NCI-H187 (cell line): ENCODE results near the gene AGBL3.
"Not testable (repeated sequence)": the region's sequence is repeated elsewhere in the genome, so short reads cannot be mapped to it uniquely, and the experiment has no call there.

Source experiments
- DNase-seq, 2 experiments: peaks; one replicate each; lab custom pipeline; 2025; lab: John Stamatoyannopoulos, UW

The AGBL3 gene

DNA sequence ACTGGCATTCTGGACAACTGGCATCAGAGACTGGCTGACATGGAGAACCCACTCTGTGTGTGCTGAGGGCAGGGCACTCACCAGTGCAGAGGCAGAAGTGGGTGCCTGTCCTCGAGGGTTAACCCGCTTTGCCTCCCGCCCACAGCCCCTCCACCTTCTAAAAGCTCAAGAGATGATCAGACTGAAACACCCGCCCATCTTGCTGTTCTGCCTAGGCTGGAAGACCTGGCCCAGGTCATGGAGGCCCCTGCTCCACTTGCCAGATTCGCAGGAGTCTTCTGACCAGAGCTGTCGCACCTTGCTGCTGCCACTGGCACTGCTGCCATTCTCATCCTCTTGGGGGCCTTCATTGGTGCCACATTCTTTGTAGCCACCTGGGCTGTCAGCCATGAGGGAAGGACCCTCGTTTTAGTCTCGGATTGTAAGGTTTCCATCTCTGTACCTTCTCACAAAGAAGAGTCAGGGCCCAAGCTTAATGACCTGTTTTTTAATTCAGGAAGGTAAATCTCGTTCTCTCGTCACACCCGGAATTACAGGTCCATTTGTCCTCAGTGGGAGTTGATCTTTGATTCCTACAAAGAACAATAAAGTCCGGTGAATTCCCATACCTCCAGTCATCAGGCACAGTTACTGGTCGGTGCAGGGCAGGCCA, 182.3 kb downstream of the AGBL3 start:
- no peak for DNase-seq

DNA sequence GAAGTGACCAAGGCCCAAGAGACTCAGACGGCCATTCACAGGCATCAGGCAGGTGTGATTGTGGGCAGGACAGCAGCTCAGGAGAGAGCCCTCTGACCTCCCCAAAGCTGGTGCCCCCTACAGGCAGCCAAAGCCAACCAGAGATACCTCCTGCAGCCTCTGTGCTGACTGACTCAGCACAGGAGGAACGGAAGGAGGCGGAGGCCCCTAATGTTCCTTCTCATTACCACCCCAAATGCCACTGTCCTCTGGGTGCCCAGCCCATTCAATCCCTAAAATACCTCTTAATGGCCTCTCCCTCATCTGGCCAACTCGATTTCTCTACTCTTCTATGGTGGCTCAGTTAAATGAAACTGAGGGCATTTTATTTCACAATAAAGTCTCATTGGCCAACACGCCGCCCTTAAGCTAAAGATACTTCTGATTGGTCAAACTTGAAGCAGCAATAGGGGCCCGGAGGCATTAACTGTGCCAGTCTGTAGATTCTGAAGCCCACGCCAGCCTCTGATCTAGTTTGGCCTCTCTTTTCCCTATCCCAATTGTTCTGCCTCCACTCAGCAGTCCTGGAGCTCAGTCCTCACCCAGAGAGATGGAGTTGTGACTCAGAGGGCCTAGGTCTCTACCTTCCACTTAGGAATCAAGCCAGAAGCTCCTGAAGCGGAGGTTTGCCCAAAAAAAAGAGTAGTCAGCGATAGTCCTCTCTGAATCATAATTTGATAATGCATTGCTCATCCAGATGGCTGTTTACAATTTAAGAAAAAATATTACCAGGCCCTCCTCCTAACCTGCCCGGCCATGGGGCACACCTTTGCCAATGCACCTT, 183.0 kb downstream of the AGBL3 start:
- DNase-seq, result no peak

DNA sequence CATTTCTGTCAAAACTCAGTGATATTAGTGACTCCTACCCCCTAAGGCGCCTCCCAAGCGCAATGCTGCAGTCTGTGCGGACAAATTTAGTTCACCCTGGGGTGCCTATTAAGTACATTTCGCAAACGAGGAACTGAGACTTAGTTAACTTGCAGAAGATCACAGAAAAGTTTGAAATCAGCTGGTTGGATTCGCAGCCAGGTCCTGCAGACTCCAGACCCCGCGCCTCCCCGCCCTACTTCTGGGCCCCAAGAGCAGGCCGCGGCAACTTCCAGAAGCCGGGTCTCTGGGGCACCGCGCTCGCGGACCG, 183.6 kb downstream of the AGBL3 start:
- DNase-seq, result no peak

DNA sequence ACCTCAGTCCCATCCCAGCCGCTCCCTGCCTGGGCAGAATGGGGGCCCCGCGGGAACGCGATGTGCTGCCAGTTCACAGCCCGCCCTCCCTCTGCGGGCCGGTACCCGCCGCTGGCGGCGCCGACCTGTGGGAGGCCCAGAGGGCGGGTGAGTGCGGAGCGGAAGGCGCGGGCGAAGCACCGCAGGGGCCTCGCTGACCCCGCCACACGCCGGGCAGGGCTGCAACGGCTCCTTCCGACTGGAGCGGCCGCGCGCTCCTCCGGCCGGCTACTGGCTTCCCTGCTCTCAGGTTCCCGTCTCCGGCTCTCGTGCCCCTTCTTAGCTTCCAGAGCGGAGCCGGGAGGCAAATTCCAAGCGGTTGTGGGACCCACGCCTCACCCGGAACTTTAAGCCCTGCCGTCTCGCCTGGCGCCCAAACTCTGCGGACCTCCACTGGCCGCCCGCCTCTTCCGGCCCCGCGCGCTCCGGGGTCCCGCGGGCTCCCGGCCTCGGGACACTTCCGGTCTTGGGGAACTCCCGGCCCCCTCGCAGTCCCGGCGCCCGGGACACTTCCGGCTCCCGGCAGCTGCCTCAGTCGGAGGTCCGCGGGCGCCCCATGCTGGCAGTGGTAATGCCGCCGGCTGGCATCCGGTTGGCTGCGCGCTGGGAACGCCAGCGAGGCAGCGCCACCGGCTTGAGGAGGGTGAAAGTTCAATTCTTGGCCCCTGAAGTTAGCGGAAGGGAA, 184.1 kb downstream of the AGBL3 start, which contains the start of gene CYREN:
CYREN (minus strand) TSS at position 434 of the 724 bp plus-strand sequence. CDS start 1,785 bp downstream, outside the sequence.
- DNase-seq, result peak; percentile 82 to 93

- not testable (repeated sequence) for DNase-seq
These were observed 184.7 kb downstream of the AGBL3 start for GRCh38 chr7:135170998-135171481.

GRCh38 chr7:135171581-135172291, 185.4 kb downstream of the AGBL3 start:
- DNase-seq, result not testable (repeated sequence)

DNA sequence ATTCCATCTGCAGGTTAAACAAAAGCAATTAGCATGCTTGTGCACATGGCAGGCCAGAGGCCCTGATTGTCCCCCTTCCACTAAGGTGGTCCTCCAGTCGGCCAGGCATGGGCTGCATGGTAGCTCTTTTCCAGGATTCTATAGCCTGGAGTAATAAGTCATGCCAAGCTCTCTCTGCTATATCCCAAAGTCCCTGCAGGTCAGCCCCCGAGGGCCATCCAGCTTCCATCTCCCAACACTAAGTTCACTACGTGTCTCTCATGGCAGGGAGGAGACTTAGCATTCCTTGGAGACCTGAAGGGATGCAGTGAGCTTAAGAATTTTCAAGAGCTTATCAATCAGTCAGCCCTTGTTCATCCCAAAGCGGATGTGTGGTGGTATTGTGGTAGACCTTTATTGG, 187.6 kb downstream of the AGBL3 start:
- not testable (repeated sequence) for DNase-seq

GRCh38 chr7:135174941-135175340, 188.6 kb downstream of the AGBL3 start:
- DNase-seq, result no peak

DNA sequence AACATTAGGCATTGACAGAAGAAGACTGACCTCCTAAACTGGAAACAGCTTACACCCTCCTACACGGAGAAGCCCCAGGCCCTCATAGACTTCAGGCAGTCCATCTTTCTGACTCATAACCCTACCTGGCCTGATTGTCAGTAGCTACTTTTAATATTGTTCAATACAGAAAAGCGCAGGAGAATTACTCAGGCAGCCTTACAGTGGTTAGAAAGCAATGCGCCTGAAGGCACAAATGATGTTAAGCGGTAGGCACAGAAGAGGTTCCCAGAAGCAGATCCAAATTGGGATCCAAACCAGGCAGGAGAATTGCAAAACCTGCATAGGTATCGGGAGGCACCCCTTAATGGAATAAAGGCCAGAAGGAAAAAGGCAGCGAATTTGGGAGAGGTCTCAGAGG, 189.6 kb downstream of the AGBL3 start:
- DNase-seq, result no peak

DNA sequence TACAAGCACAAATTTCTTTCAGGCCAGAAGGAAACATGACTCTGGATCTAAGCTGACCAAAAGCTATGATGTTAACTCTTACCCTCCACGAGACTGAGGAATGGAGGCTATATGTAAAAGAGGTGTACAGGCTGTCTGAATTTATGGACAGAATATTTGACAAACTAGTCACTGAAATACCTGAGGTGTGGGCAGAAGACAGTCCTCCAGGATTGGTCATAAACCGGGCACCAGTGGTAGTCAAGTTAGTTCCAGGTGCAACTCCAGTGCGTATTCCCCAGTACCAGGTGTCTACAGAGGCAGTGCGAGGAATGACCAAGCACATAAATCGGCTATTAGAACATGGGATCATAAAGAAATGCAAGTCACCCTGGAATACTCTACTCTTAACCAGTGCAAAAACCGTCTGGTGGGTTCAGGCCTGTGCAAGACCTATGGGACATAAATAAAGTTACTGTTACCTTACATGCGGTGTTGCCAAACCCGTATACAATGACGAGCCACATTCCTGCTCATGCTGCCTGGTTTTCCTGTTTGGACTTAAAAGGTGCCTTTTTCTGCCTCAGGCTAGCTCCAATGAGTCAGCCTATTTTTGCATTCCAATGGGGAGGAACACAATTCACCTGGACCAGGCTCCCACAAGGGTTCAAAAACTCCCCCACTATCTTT, 190.9 kb downstream of the AGBL3 start:
- no peak for DNase-seq

DNA sequence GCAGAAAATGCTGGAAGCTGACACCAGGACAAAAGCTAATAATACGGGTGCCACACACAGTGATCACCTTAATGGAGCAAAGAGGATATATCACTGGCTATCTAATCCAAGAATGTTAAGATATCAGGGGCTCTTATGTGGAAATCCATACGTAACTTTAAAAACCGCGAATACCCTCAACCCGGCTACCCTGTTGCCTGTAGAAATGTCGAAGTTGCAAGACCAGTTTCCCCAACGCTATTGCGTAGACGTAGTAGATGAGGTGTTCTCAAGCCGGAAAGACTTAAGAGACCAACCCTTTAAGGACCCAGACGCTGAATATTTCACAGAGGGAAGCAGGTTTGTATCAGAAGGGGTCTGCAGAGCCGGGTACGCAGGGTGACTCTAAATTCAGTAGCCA, 192.1 kb downstream of the AGBL3 start:
- no peak for DNase-seq

GRCh38 chr7:135179321-135179925, 193.1 kb downstream of the AGBL3 start:
- no peak for DNase-seq

DNA sequence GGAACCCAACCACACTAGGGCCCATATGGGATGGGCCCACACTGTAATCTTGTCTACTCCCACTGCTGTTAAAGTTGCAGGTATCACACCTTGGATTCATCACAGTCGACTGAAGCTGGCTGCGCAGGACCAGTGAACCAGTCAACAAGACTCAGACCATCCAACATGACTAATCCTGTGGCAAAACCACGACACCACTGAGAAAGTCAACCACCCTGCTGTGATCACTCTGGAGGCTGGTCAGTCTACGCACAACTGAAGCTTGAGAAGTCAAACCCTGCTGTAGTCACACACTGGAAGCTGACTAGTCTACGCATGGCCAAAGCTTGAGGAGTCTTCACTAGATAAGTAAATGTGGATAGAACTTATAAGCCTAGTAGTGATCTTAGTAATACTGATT, 193.8 kb downstream of the AGBL3 start:
- no peak for DNase-seq

DNA sequence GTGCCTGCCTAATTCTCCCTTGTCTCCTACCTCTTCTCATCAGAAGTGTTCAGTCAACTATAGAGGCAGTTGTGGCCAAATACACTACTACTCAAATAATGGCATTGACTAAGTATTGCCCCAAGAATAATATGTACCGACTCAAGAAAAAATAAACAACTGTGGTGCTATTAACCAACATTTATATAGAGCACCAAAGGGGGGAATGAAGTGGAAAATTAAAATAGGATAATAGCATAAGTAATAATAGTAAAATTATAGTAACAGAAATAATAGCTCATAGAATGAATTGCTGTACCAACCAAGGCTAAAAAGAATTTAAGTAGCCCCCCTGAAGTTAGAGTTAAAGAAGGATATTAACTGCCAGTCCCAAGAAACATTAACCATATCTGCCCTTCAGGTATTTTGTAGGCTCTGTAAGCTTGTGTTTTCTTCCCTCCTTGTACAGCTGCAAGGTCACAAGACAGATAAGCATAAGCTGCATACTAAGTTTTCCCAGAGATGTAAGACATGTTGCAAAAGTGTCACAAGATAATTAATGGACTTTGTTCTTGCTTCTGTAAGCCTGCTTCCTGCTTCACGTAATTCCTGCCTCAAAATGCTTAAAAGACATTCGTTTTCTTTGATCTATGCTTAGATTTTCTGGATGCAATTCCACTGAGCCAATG, 195.1 kb downstream of the AGBL3 start:
- no peak for DNase-seq

DNA sequence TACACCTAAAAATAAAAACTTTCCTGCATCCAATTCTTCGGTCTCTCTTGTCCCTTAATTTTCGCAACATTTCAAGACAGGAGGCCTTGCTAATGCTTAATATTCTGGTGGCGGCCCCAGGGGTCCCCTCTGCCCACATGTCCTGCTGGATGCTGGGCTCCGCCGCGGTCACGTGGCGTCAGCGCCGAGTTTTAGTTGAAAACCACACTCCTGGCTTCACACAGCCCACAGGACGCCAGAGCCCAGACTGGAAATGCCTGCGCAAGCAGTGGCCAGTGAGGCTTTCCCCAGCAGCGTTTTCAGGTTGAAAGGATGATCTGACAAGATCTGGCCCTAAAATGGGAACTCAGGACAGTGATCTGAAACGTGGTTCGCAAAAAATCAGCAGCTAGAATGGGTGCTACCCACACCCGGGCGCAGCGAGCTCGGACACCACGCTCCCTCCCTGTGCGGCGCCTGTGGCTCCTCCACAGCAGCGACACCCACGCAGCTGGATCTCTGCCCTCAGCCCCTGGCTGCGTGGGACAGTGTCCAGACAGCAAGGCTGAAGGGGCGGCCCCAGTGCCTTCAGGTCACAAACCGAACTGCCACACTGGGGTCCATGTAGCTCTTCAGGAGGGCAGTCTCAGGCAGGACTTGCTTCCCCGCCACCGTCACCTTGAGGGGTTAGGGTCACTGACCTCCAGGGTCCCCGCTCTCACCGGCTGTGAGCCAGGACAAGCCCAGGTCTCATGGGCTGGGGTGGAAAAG, 195.8 kb downstream of the AGBL3 start:
- DNase-seq, result no peak

DNA sequence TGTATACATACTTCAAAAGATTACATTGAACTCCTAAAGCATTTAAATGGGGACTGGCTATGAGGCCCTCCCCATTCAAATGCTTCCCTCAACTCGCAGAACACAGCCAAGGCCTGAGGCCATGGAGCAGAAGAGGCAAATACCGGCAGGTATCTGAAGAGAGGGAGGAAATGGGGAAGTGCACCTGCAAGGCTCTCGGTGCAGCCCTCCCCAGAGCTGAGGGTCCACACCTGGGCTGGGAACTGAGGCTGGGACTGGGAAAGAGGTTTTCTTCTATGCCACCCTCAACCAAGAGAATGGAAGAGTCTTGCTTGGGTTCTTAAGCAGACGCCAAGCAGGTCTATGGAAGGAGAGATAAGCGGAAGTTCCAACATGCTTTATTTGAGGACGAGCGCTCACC, 197.2 kb downstream of the AGBL3 start:
- DNase-seq, result no peak

DNA sequence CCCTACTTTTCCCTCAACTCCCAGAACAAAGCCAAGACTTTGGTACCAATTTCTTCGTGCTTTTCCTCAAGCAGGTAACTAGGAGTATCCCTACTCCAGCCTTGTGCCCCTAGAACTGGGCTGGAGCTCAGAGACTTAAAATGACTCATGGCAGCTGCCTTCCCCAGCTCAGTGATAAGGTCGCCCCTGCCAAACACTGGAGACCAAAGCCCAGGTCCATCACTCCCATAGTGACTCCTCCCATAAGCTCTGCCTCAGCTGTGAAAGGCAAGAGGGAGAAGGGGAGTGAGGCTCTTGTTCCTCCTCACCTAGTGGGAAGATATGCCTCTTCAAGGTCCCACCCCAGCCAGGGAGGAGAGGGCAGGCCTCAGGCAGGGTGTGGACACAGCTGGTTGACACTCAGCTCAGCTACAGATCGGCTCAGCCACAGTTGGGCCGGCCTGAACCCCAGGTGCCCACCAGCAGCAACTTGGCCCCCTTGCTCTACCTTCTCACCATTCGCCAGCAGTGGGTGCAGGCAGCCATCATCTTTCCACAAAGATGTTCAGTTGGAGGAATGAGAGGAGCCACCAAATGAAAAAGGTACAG, 198.0 kb downstream of the AGBL3 start:
- no peak for DNase-seq
